Panc1 (cell line): Measurements from ENCODE around the gene POLA1. TPM values are rescaled to one million over a fixed set of nuclear protein-coding genes. Genes with fewer than 3 reads are reported as not detected.

ENCODE experiments used
- ATAC-seq: fragments of 200-7000 bp; cut with Tn5 transposase; 2 replicates; pipeline ENCODE4 v1.9.1; 2020; ENCODE audit warnings: mild to moderate bottlenecking, moderate library complexity
- BruUV-seq: library from RNA; stranded (reverse); fragments of 400-500 nt; replicated peaks from 2 replicates; lab custom pipeline; 2021; lab: Mats Ljungman, UMichigan
- CTCF ChIA-PET: fragments of 300-600 bp; sonication (Branson Sonifier 250); formaldehyde crosslinking; loops from one replicate; lab custom pipeline; 2022; ENCODE audit warnings: antibody characterized with exemption; lab: Charles Lee
- POLR2A ChIA-PET: fragments of 300-600 bp; sonication (Branson Sonifier 250); formaldehyde crosslinking; loops from one replicate; lab custom pipeline; 2022; ENCODE audit warnings: antibody characterized with exemption; lab: Charles Lee
- DNase-seq: peaks from one replicate; pipeline ENCODE4 v3.0.0-alpha.2; 2010; ENCODE audit warnings: low read depth, low spot score
- H3K27ac ChIP-seq: 2 replicates; pipeline ENCODE4 v1.5.1; 2011; ENCODE audit warnings: mild to moderate bottlenecking, low read length, inconsistent platforms
- H3K27me3 ChIP-seq: fragments of 200-500 bp; sonication (Bioruptor generic); 2 replicates; pipeline ENCODE4 v1.6.0; 2014; ENCODE audit warnings: low read length, inconsistent platforms; ENCODE audit not compliant: control insufficient read depth, insufficient read depth
- H3K36me3 ChIP-seq: fragments of 200-500 bp; sonication (Bioruptor generic); 2 replicates; pipeline ENCODE4 v1.5.1; 2014; ENCODE audit warnings: inconsistent platforms, mild to moderate bottlenecking, low read length, moderate library complexity; ENCODE audit not compliant: control insufficient read depth, insufficient read depth
- H3K4me1 ChIP-seq: 2 replicates; pipeline ENCODE4 v1.5.1; 2011; ENCODE audit warnings: inconsistent platforms, mild to moderate bottlenecking, low read length, moderate library complexity; ENCODE audit not compliant: control insufficient read depth, insufficient read depth
- H3K4me3 ChIP-seq, 2 experiments: 2 replicates each; pipeline ENCODE4 v1.5.1; 2011 to 2012; ENCODE audit warnings: low read depth in 2 of 2, low read length in 2 of 2, mild to moderate bottlenecking in 2 of 2, inconsistent platforms in 1 of 2, moderate library complexity in 1 of 2
- H3K9me3 ChIP-seq: fragments of 200-500 bp; sonication (Bioruptor generic); 2 replicates; pipeline ENCODE4 v1.5.1; 2014; ENCODE audit warnings: low read depth, mild to moderate bottlenecking, inconsistent platforms, low read length, moderate library complexity; ENCODE audit not compliant: control insufficient read depth, insufficient read depth
- POLR2AphosphoS5 ChIP-seq: IDR thresholded peaks from 2 replicates; pipeline ENCODE4 v1.6.1; 2012; ENCODE audit warnings: mild to moderate bottlenecking, low read depth, low read length, moderate library complexity
- REST ChIP-seq, 2 experiments: IDR thresholded peaks; 2 replicates each; pipeline ENCODE4 v1.6.1; 2011 to 2012; ENCODE audit warnings: low read depth in 2 of 2, control low read depth in 1 of 2, low read length in 1 of 2, mild to moderate bottlenecking in 1 of 2, moderate library complexity in 1 of 2; ENCODE audit not compliant: insufficient read depth in 1 of 2
- SIN3A ChIP-seq: IDR thresholded peaks from 2 replicates; pipeline ENCODE4 v1.6.1; 2012; ENCODE audit warnings: low read depth, mild to moderate bottlenecking, low read length, moderate library complexity, borderline replicate concordance; ENCODE audit not compliant: insufficient read depth
- TCF7L2 ChIP-seq: IDR thresholded peaks from 2 replicates; pipeline ENCODE4 v1.6.1; 2011; ENCODE audit warnings: mild to moderate bottlenecking, low read depth, low read length, inconsistent platforms
- in situ Hi-C: cut with HindIII; loops from 2 replicates; pipeline ENCODE4 v1.10.0; 2016; ENCODE audit warnings: low sequenced_read_pairs, low pct_unique_long_range_greater_than_20kb
- intact Hi-C: fragments of 100-400 bp; cut with micrococcal nuclease; formaldehyde crosslinking; loops from one replicate; pipeline ENCODE4 v1.10.0; 2022; ENCODE audit not compliant: unreplicated experiment
- total RNA-seq: library from RNA; stranded (reverse); gene quantifications from one replicate; pipeline ENCODE4 v1.2.1, GENCODE V29; 2021; ENCODE audit not compliant: unreplicated experiment
- TF ChIP-seq, protein P1 (sequence below): fragments of 450-650 bp; IDR thresholded peaks from 2 replicates; pipeline ENCODE4 v1.5.1; 2017; ENCODE audit warnings: mild to moderate bottlenecking

The POLA1 gene
- total RNA-seq, 1 experiment from 2014 or later: 10.5 TPM

DNA sequence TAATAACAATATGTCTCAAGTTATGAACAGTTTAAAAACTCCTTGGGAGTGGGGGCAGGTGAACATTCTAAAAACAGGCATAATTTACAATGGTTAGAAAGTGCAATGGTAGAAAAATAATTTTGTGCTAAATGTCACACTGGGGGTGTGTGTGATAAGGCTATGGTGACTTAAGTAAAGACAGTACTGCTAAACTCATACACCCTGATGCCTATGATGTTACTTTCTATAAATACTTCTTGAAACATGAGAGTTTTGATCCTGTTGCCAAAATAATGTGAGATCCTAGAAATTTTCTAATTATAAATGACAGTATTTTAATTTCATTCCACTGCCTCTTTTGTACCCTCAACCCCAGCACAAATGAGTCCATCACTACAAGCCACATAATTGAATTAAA lies 144.2 kb downstream of the POLA1 start:
- Histone ChIP-seq H3K4me1 (no peaks in the 10 kb centered on the region), H3K27ac (no peak overlapping the region), H3K4me3 (no peak overlapping the region), H3K36me3 (no peaks in the 10 kb centered on the region), H3K9me3 (no peaks in the 10 kb centered on the region), H3K27me3 (no peaks in the 10 kb centered on the region)
- no TSS peak for BruUV-seq
- ATAC-seq (no peak), DNase-seq (no peak)
- in situ Hi-C loops (no loop called here), intact Hi-C loops (loop anchor here (5.0 kb wide), 1 partner anchor 304 kb away; no protein-coding TSS in a partner anchor)
- ChIA-PET CTCF (interaction anchor here (1.6 kb wide), 1 partner anchor 306 kb away, joined by 6 read pairs; no protein-coding TSS in a partner anchor), POLR2A (no interaction called here)
- TF ChIP-seq POLR2AphosphoS5 (no peak), TCF7L2 (no peak), REST (IDR thresholded peaks at IDR 0.05; ENCODE audit: insufficient read depth in 1 of 2, low read depth in 2 of 2, low read length in 1 of 2) (no peak), SIN3A (no peak)
- TF ChIP-seq, protein P1, sequence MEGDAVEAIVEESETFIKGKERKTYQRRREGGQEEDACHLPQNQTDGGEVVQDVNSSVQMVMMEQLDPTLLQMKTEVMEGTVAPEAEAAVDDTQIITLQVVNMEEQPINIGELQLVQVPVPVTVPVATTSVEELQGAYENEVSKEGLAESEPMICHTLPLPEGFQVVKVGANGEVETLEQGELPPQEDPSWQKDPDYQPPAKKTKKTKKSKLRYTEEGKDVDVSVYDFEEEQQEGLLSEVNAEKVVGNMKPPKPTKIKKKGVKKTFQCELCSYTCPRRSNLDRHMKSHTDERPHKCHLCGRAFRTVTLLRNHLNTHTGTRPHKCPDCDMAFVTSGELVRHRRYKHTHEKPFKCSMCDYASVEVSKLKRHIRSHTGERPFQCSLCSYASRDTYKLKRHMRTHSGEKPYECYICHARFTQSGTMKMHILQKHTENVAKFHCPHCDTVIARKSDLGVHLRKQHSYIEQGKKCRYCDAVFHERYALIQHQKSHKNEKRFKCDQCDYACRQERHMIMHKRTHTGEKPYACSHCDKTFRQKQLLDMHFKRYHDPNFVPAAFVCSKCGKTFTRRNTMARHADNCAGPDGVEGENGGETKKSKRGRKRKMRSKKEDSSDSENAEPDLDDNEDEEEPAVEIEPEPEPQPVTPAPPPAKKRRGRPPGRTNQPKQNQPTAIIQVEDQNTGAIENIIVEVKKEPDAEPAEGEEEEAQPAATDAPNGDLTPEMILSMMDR: no peak

- H3K4me1 ChIP-seq: no peaks in the 10 kb centered on the region
- in situ Hi-C loops: no loop called here
- DNase-seq (no peak), ATAC-seq (no peak)
- CTCF ChIA-PET: interaction anchor here (1.6 kb wide), 1 partner anchor 306 kb away, joined by 6 read pairs; no protein-coding TSS in a partner anchor
- H3K27me3 ChIP-seq: no peaks in the 10 kb centered on the region
- TF ChIP-seq, protein P1: peak; percentile 44; the same call in 1 of the 2 replicates
- TF ChIP-seq POLR2AphosphoS5 (no peak), SIN3A (no peak), REST (IDR thresholded peaks at IDR 0.05; ENCODE audit: insufficient read depth in 1 of 2, low read depth in 2 of 2, low read length in 1 of 2) (no peak), TCF7L2 (no peak)
- no TSS peak for BruUV-seq
- no peaks in the 10 kb centered on the region; the same call in 1 of the 2 replicates for H3K36me3 ChIP-seq
- H3K27ac ChIP-seq: no peak overlapping the region
- no peaks in the 10 kb centered on the region for H3K9me3 ChIP-seq
- no peak overlapping the region for H3K4me3 ChIP-seq
- POLR2A ChIA-PET: no interaction called here
- intact Hi-C loops: loop anchor here (5.0 kb wide), 1 partner anchor 304 kb away; no protein-coding TSS in a partner anchor
These were observed 144.9 kb downstream of the POLA1 start for GRCh38 chrX:24838629-24839028.
